ENCODE results near the gene SERTM2.

- TF ChIP-seq CTCF (conservative IDR thresholded peaks at IDR 0.05; ENCODE audit: low read length) (no peak), EZH2phosphoT487 (IDR thresholded peaks at IDR 0.05; ENCODE audit: borderline replicate concordance, low read depth, low read length) (no peak)
These were observed 5.7 kb upstream of the SERTM2 start for GRCh38 chrX:111505783-111506182.

Measured in OCI-LY7 (cell line).